ENCODE results near the gene ARHGAP24.

- no peak for TF ChIP-seq CEBPB (IDR thresholded peaks at IDR 0.05)
- TF ChIP-seq EP300 (IDR thresholded peaks at IDR 0.05; ENCODE audit: borderline replicate concordance), result no peak
- no peak for TF ChIP-seq EGR1 (IDR thresholded peaks at IDR 0.05)
- no peak for TF ChIP-seq NFIC (IDR thresholded peaks at IDR 0.05)
- no peak for TF ChIP-seq YY1 (IDR thresholded peaks at IDR 0.05; ENCODE audit: low read depth)
- TF ChIP-seq TAF1 (IDR thresholded peaks at IDR 0.05; ENCODE audit: low read depth), result no peak
- TF ChIP-seq TCF12 (IDR thresholded peaks at IDR 0.05; ENCODE audit: low read depth), result no peak
Measured at GRCh38 chr4:85555206-85555605, 80.3 kb downstream of the ARHGAP24 start.
